Activated CD4-positive, alpha-beta T cell treated with anti-CD3 and anti-CD28 coated beads, Interleukin-2, amount 50 U/mL, for 1 hour (primary cell): ENCODE measurements around the gene RPP30.
"Not testable (repeated sequence)": the region's sequence is repeated elsewhere in the genome, so short reads cannot be mapped to it uniquely, and the experiment has no call there.

Experiments
- DNase-seq: peaks from one replicate; pipeline ENCODE4 v3.0.0-alpha.2; 2020

The RPP30 gene

GRCh38 chr10:90872648-90873020 is 860 bp downstream of the RPP30 start:
- DNase-seq: no peak

GRCh38 chr10:90879062-90879461 is 7.3 kb downstream of the RPP30 start:
- DNase-seq: no peak

DNA sequence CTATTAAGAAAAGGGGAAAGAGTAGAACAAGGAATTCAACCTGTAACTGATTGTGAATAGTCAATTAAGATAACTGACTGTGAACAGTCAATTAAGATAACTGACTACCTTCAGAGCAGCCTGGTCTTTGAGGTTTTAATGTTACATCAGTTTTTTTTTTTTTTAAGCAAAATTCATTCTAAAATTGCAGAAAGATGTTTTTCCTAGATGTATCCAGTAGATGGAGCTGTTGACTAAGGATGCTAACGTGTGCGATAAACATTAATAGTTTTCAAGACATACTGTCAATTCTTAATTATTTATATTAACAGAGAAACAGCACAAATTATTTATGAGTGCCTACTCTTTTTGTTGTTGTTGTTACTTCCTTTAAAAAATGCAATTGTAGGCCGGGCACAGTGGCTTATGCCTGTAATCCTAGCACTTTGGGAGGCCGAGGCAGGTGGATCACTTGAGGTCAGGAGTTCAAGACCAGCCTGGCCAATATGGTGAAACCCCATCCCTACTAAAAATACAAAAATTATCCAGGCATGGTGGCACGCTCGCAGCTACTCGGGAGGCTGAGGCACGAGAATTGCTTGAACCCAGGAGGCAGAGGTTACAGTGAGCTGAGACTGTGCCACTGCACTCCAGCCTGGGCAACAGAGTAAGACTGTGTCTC is 8.4 kb downstream of the RPP30 start:
- not testable (repeated sequence) for DNase-seq

- no peak for DNase-seq
Measured at GRCh38 chr10:90884431-90884830, 12.7 kb downstream of the RPP30 start.

- DNase-seq: no peak
Measured at GRCh38 chr10:90885176-90885575, 13.4 kb downstream of the RPP30 start.

GRCh38 chr10:90887555-90887954 is 15.8 kb downstream of the RPP30 start:
- no peak for DNase-seq

GRCh38 chr10:90888387-90888786 is 16.6 kb downstream of the RPP30 start:
- DNase-seq: no peak

GRCh38 chr10:90889636-90890035 is 17.9 kb downstream of the RPP30 start:
- no peak for DNase-seq

- DNase-seq: no peak
Measured at GRCh38 chr10:90890347-90890746, 18.6 kb downstream of the RPP30 start.

DNA sequence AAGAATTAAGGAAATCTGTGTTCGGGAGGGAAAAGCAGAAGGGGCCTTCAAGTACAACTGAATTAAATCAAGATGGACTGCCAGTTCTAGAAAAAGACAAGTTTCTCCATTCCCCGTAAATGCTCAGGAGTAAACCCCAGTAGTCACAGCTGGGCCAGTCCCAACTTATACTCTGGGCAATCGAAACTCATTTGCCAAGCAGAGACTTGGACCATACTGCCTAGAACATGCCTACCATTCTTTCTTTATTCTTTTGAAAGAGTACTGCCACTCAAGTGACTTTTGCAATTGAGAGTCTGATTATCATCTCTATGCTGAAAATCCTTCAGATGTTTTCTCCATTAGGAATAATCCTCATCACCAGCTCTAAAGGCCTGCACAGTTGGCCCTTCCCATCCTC is 21.4 kb downstream of the RPP30 start:
- no peak for DNase-seq

GRCh38 chr10:90896916-90897315 is 25.1 kb downstream of the RPP30 start:
- not testable (repeated sequence) for DNase-seq

GRCh38 chr10:90905925-90906324 is 34.2 kb downstream of the RPP30 start:
- DNase-seq: no peak

DNA sequence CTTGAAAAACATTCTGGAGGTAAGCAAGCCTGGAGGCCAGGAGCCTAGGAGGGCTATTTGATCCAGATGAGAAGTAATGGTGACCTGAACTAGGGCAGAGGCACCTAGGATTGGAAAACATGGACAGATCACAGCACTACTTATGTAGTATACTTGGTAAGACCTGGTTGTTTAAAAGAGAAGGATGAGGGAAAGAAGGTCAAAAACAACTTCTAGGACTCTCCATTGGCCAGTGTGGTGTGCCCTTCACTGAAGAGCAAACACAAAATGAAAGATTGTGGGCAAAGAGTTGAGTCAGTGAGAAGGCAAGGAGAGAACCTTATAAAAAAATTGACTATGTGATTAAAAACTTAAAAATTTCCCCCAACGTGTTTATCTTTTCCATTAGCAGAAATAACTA is 34.8 kb downstream of the RPP30 start:
- no peak for DNase-seq

DNA sequence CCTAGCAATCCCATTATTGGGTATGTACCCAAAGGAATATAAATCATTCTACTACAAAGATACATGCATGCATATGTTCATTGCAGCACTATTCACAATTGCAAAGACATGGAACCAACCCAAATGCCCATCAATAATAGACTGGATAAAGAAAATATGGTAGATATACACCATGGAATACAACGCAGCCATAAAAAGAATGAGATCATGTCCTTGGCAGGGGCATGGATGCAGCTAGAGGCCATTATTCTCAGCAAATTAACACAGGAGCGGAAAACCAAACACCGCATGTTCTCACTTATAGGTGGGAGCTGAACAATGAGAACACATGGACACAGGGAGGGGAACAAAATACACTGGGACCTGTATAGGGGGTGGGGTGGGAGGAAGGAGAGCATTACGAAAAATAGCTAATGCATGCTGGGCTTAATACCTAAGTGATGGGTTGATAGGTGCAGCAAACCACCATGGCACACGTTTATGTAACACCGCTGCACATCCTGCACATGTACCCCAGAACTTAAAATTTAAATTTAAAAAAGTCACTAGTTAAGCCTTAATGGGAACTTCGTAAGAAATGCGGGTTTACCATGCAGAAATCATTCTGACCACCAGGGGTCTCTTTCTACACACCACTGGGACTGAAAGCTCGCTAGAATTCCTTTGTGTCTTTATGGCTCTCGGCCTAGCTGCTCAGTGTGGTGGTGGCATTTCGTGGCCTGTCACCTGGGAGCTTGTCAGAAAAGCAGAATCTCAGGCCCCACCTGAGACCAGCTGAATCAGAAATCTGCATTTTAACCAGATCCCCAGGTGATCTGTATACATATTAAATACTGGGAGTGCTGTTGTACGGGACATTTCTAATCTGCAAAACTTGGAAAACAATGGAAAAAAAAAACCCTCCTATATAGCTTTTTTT is 39.6 kb downstream of the RPP30 start:
- peak; percentile 27 for DNase-seq

- DNase-seq: no peak
Measured at GRCh38 chr10:90912174-90912573, 40.4 kb downstream of the RPP30 start.

GRCh38 chr10:90912854-90913479 is 41.2 kb downstream of the RPP30 start:
- DNase-seq: no peak

DNA sequence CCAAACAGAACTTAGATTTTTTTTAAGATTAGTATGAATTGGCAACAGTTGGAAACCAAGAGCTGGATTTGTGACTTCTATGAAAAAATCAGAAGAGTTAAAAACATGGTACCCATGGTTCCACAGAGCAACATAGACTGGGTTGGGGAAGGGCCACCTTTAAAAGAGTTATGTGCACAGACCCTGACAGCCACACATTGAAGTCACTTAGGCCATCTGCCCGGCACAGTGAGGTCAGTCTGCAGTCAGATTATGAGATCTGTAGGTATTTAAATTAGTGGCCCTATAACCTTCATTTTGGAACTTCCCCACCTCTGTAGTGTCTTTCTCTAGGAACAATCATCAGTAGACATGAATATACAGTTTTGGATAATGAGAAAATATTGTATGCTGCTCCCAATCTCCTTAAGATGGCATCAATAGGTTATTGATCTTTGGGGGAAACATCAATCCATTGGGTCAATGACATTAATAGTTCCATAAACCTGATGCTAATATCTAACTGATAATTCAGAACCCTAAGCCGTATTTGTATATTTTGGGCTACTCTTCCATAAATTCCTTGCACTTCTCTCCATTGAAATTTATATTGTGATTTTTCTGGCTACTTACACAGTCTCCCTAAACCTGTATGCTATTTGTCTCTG is 42.1 kb downstream of the RPP30 start:
- DNase-seq: no peak

DNA sequence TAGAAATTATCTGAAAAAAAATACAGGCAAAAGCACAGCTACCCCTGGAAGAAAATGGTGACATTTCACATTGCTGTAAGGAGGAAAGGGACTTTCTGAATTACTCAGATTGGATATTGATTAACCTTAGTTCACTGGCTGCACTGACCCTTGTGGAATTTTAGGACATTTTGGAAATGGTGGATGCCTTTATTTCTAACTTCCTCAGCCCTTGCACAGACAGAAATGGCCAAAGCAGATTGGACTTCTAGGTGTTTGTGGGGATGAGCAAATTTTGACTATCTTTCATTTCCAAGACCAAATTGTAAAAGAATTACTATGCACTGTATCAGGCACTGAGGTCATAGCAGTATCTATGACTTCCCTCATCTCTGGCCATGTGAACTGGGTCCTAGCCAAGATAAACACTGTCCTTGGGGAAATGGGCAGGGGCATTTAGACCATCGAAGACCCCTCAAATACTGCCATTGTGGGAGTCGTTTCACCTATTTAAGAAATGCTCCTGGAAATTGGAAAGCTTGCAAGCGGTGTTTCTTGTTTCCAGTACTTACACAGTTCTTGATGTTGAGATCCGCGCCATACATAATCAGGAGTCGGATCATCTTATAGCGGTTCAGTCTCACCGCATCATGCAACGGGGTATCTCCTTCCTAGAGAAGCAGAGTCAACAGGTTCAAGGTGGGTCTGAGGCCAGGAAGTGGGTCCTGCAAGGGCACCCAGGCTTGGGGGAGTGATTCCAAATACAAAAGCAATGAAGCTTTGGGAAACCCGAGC is 43.4 kb downstream of the RPP30 start:
- no peak for DNase-seq

GRCh38 chr10:90915766-90916075 is 43.9 kb downstream of the RPP30 start:
- no peak for DNase-seq

- no peak for DNase-seq
Measured at GRCh38 chr10:90916392-90917237, 44.8 kb downstream of the RPP30 start.

DNA sequence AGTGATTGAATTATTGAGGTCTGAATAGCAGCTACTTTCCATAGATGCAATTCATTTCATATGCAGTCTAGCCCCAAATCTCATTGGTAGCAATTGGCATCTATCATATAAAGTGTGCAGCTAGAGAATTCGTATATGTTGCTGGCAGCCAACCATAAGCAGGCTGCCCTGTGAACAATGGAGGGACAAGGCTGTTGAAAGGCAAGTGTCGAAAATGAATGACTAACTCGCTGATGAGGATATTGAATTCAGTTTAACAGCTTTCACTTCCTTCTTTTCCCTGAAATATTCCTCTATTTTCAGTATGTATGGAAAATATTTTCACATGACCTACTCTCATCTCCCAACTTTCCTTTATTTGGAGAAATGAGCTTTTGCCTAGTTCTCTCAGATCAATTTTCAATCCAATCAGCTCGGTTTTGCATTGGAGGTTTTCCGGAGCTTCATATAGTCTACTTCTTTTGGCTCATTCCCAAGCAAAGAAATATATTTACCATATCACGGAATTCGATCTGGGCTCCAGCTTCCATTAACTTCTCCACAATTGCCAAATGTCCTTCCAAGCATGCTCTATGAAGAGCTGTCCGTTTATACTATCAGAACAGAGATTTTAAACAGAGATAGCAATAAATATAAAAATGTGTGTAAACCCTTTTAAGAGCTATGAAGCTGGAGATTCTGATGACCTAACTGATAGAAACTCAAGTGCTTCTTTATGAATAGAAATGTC is 45.6 kb downstream of the RPP30 start:
- DNase-seq: no peak
